H9 (cell line): ENCODE measurements around the gene C21orf58. TPM values are rescaled to one million over a fixed set of nuclear protein-coding genes. Genes with fewer than 3 reads are reported as not detected.

ENCODE experiments used
- DNase-seq: peaks from one replicate; pipeline ENCODE4 v3.0.0-alpha.2; 2017
- H2AFZ ChIP-seq: one replicate; pipeline ENCODE4 v1.6.1; 2013; ENCODE audit warnings: mild to moderate bottlenecking, low read length, control low read depth, moderate library complexity
- H2AK5ac ChIP-seq: 2 replicates; pipeline ENCODE4 v1.6.1; 2013; ENCODE audit warnings: low read length, control low read depth, mixed read lengths; ENCODE audit not compliant: insufficient read length
- H2BK120ac ChIP-seq: one replicate; pipeline ENCODE4 v1.6.1; 2013; ENCODE audit warnings: low read depth, mild to moderate bottlenecking, low read length, control low read depth, inconsistent platforms; ENCODE audit not compliant: poor library complexity, severe bottlenecking
- H2BK12ac ChIP-seq: 2 replicates; pipeline ENCODE4 v1.6.1; 2013; ENCODE audit warnings: low read length, control low read depth, mixed read lengths, low read depth; ENCODE audit not compliant: insufficient read length
- H2BK15ac ChIP-seq: 2 replicates; pipeline ENCODE4 v1.6.1; 2013; ENCODE audit warnings: low read depth, low read length, control low read depth
- H2BK20ac ChIP-seq: one replicate; pipeline ENCODE4 v1.6.1; 2013; ENCODE audit warnings: low read depth, mild to moderate bottlenecking, low read length, control low read depth, inconsistent platforms; ENCODE audit not compliant: poor library complexity, severe bottlenecking
- H2BK5ac ChIP-seq: 2 replicates; pipeline ENCODE4 v1.6.1; 2013; ENCODE audit warnings: low read length, control low read depth, mixed read lengths; ENCODE audit not compliant: insufficient read length
- H3K14ac ChIP-seq: 2 replicates; pipeline ENCODE4 v1.6.1; 2013; ENCODE audit warnings: low read length, control low read depth; ENCODE audit not compliant: insufficient read depth
- H3K18ac ChIP-seq: 2 replicates; pipeline ENCODE4 v1.6.1; 2013; ENCODE audit warnings: low read depth, mild to moderate bottlenecking, mixed read lengths, low read length, control low read depth; ENCODE audit not compliant: insufficient read length
- H3K23ac ChIP-seq: 2 replicates; pipeline ENCODE4 v1.6.1; 2013; ENCODE audit warnings: low read length, control low read depth, mixed read lengths, low read depth; ENCODE audit not compliant: insufficient read length
- H3K23me2 ChIP-seq: 2 replicates; pipeline ENCODE4 v1.6.1; 2013; ENCODE audit warnings: low read depth, mild to moderate bottlenecking, mixed read lengths, low read length, control low read depth; ENCODE audit not compliant: insufficient read length, poor library complexity, severe bottlenecking
- H3K27ac ChIP-seq: 2 replicates; pipeline ENCODE4 v1.5.1; 2013; ENCODE audit warnings: low read length, control low read depth, mixed read lengths, low read depth; ENCODE audit not compliant: insufficient read length
- H3K27me3 ChIP-seq: 2 replicates; pipeline ENCODE4 v1.6.1; 2013; ENCODE audit warnings: low read length, control low read depth, inconsistent platforms; ENCODE audit not compliant: insufficient read depth
- H3K4ac ChIP-seq: 2 replicates; pipeline ENCODE4 v1.6.1; 2013; ENCODE audit warnings: low read depth, mild to moderate bottlenecking, control low read depth, inconsistent platforms, low read length, moderate library complexity
- H3K4me1 ChIP-seq: 2 replicates; pipeline ENCODE4 v1.6.1; 2013; ENCODE audit warnings: low read length, control low read depth, inconsistent platforms; ENCODE audit not compliant: insufficient read depth
- H3K4me2 ChIP-seq: 2 replicates; pipeline ENCODE4 v1.6.1; 2013; ENCODE audit warnings: low read length, control low read depth, mixed read lengths; ENCODE audit not compliant: insufficient read length, insufficient read depth
- H3K56ac ChIP-seq: 2 replicates; pipeline ENCODE4 v1.6.1; 2013; ENCODE audit warnings: low read depth, mild to moderate bottlenecking, mixed read lengths, low read length, control low read depth; ENCODE audit not compliant: insufficient read length
- H3K79me1 ChIP-seq: 2 replicates; pipeline ENCODE4 v1.6.1; 2013; ENCODE audit warnings: low read depth, mild to moderate bottlenecking, moderate library complexity, low read length, control low read depth, inconsistent platforms; ENCODE audit not compliant: insufficient read depth, poor library complexity, severe bottlenecking
- H3K79me2 ChIP-seq: 2 replicates; pipeline ENCODE4 v1.6.1; 2013; ENCODE audit warnings: low read length, control low read depth, inconsistent platforms; ENCODE audit not compliant: insufficient read depth
- H3K9ac ChIP-seq: 2 replicates; pipeline ENCODE4 v1.6.1; 2013; ENCODE audit warnings: low read length, control low read depth, mixed read lengths; ENCODE audit not compliant: insufficient read length; ENCODE audit errors: extremely low read depth
- H3K9me3 ChIP-seq: one replicate; pipeline ENCODE4 v1.6.1; 2013; ENCODE audit warnings: low read depth, low read length, inconsistent platforms; ENCODE audit not compliant: control insufficient read depth
- H3T11ph ChIP-seq: one replicate; pipeline ENCODE4 v1.6.1; 2013; ENCODE audit warnings: mild to moderate bottlenecking, low read length, control low read depth, inconsistent platforms
- H4K20me1 ChIP-seq: one replicate; pipeline ENCODE4 v1.6.1; 2013; ENCODE audit not compliant: control insufficient read depth, insufficient read length, insufficient read depth
- H4K5ac ChIP-seq: 2 replicates; pipeline ENCODE4 v1.6.1; 2013; ENCODE audit warnings: low read depth, mild to moderate bottlenecking, mixed read lengths, low read length, control low read depth; ENCODE audit not compliant: insufficient read length
- H4K8ac ChIP-seq: replicated peaks from 2 replicates; pipeline ENCODE4 v1.6.1; 2013; ENCODE audit warnings: low read length, control low read depth, mixed read lengths, low read depth; ENCODE audit not compliant: insufficient read length
- H4K91ac ChIP-seq: 2 replicates; pipeline ENCODE4 v1.6.1; 2013; ENCODE audit warnings: low read depth, mild to moderate bottlenecking, moderate library complexity, mixed read lengths, low read length, control low read depth; ENCODE audit not compliant: insufficient read length
- H3K27ac Mint-ChIP-seq, 3 experiments: 2 replicates in 2 of 3; 3 replicates in 1 of 3; pipeline ENCODE4 v1.8.0; 2020 to 2021; ENCODE audit warnings: mixed read lengths in 3 of 3, mild to moderate bottlenecking in 1 of 3, moderate library complexity in 1 of 3
- H3K27me3 Mint-ChIP-seq: 2 replicates; pipeline ENCODE4 v1.8.0; 2021; ENCODE audit warnings: low read depth, mild to moderate bottlenecking, moderate library complexity, mixed read lengths
- H3K36me3 Mint-ChIP-seq, 3 experiments: 2 replicates in 2 of 3; 3 replicates in 1 of 3; pipeline ENCODE4 v1.8.0; 2020 to 2021; ENCODE audit warnings: low read depth in 3 of 3, mixed read lengths in 3 of 3; ENCODE audit not compliant: insufficient read depth in 1 of 3
- H3K4me1 Mint-ChIP-seq, 2 experiments: 2 replicates each; pipeline ENCODE4 v1.8.0; 2020; ENCODE audit warnings: mixed read lengths in 2 of 2
- H3K4me3 Mint-ChIP-seq, 2 experiments: 2 replicates in 1 of 2; 3 replicates in 1 of 2; pipeline ENCODE4 v1.8.0; 2020 to 2021; ENCODE audit warnings: mild to moderate bottlenecking in 2 of 2, mixed read lengths in 2 of 2, moderate library complexity in 1 of 2
- H3K9me3 Mint-ChIP-seq, 2 experiments: 2 replicates in 1 of 2; 3 replicates in 1 of 2; pipeline ENCODE4 v1.8.0; 2020; ENCODE audit warnings: mild to moderate bottlenecking in 2 of 2, mixed read lengths in 2 of 2, moderate library complexity in 1 of 2
- CTCF ChIP-seq: fragments of 200-600 bp; sonication (generic); conservative IDR thresholded peaks from 3 replicates; pipeline ENCODE4 v1.8.0; 2021; ENCODE audit warnings: antibody characterized with exemption, mild to moderate bottlenecking
- WGBS: extraction: QIAGEN DNeasy Blood & Tissue Kit; methylation state at CpG from one replicate; pipeline ENCODE4 v1.1.7; 2013; ENCODE audit warnings: missing lambda C conversion rate, low lambda C conversion rate, mixed read lengths; ENCODE audit not compliant: insufficient read length; ENCODE audit errors: extremely low coverage; 5-methylcytosine and 5-hydroxymethylcytosine counted together
- total RNA-seq: library from RNA; stranded (reverse); gene quantifications from 2 replicates; pipeline ENCODE4 v1.2.1, GENCODE V29; 2021

The C21orf58 gene
- total RNA-seq, 1 experiment from 2014 or later, result 17.2 TPM

GRCh38 chr21:46350981-46351380, 27.3 kb upstream of the C21orf58 start:
- H3K4me2 ChIP-seq, result no peak overlapping the region
- no peaks in the 10 kb centered on the region for H3K27me3 ChIP-seq
- TF ChIP-seq CTCF, result no peak
- no peak overlapping the region for H2AK5ac ChIP-seq
- H3K14ac ChIP-seq, result no peak overlapping the region
- Mint-ChIP-seq H3K4me1 (no peaks in the 10 kb centered on the region), H3K4me3 (no peak overlapping the region), H3K27me3 (no peaks in the 10 kb centered on the region), H3K36me3 (peaks cover 32 to 80% (median 76%) of the 10 kb centered on the region in 3 experiments; a peak in 6 of 7 replicates), H3K27ac (peak overlapping the region in 1 of 3 experiments; percentile 46; a peak in 2 of 7 replicates), H3K9me3 (no peaks in the 10 kb centered on the region)
- H4K20me1 ChIP-seq, result no peaks in the 10 kb centered on the region
- no peaks in the 10 kb centered on the region for H3K9me3 ChIP-seq
- H4K91ac ChIP-seq, result no peak overlapping the region
- H3K18ac ChIP-seq, result no peak overlapping the region
- no peak overlapping the region for H3T11ph ChIP-seq
- DNase-seq, result no peak
- H3K23me2 ChIP-seq, result no peaks in the 10 kb centered on the region
- H2BK15ac ChIP-seq, result no peak overlapping the region
- no peak overlapping the region for H2BK120ac ChIP-seq
- H2BK20ac ChIP-seq, result no peak overlapping the region
- no peak overlapping the region for H2BK5ac ChIP-seq
- H3K23ac ChIP-seq, result no peak overlapping the region
- no peak overlapping the region for H3K27ac ChIP-seq
- no peaks in the 10 kb centered on the region for H3K4me1 ChIP-seq
- no peak overlapping the region for H3K9ac ChIP-seq
- H4K5ac ChIP-seq, result no peak overlapping the region
- no peak overlapping the region for H2BK12ac ChIP-seq
- H3K79me1 ChIP-seq, result no peaks in the 10 kb centered on the region
- no peaks in the 10 kb centered on the region for H3K79me2 ChIP-seq
- no CpG with 5 or more reads among the region's 13 CpGs for WGBS
- no peak overlapping the region for H3K56ac ChIP-seq
- H4K8ac ChIP-seq, result no peak overlapping the region
- no peak overlapping the region for H2AFZ ChIP-seq
- H3K4ac ChIP-seq, result no peak overlapping the region
